GM21619 (cell line): ENCODE measurements around the gene MTREX.
"Not testable (repeated sequence)": the region's sequence is repeated elsewhere in the genome, so short reads cannot be mapped to it uniquely, and the experiment has no call there.

Source experiments
- ATAC-seq: cut with Tn5 transposase; IDR thresholded peaks from one replicate; pipeline ENCODE4 v1.9.1; 2021; ENCODE audit not compliant: unreplicated experiment

The MTREX gene

GRCh38 chr5:55307383-55308253 is at the start of gene MTREX, which contains the start of gene DHX29:
MTREX (plus strand) TSS chr5:55307989; CDS start chr5:55308014, 25 bp downstream.
DHX29 (minus strand) TSS chr5:55307694; CDS start chr5:55307573, 121 bp downstream.
- peak; percentile 94 for ATAC-seq

- ATAC-seq, result no peak
These were observed 49.5 kb upstream of the MTREX start for GRCh38 chr5:55258339-55258738.

GRCh38 chr5:55276771-55277170 is 31.0 kb upstream of the MTREX start:
- no peak for ATAC-seq

- ATAC-seq, result no peak
These were observed 29.0 kb upstream of the MTREX start for GRCh38 chr5:55278778-55279177.

GRCh38 chr5:55286411-55286933 is 21.3 kb upstream of the MTREX start:
- ATAC-seq, result no peak

GRCh38 chr5:55289808-55290207 is 18.0 kb upstream of the MTREX start:
- ATAC-seq, result no peak

GRCh38 chr5:55290991-55291390 is 16.8 kb upstream of the MTREX start:
- no peak for ATAC-seq

- no peak for ATAC-seq
These were observed 12.9 kb upstream of the MTREX start for GRCh38 chr5:55294935-55295334.

GRCh38 chr5:55300890-55301289 is 6.9 kb upstream of the MTREX start:
- no peak for ATAC-seq

- no peak for ATAC-seq
These were observed 4.5 kb upstream of the MTREX start for GRCh38 chr5:55303238-55303690.

GRCh38 chr5:55304584-55304983 is 3.2 kb upstream of the MTREX start:
- no peak for ATAC-seq

GRCh38 chr5:55305345-55305744 is 2.4 kb upstream of the MTREX start:
- no peak for ATAC-seq

GRCh38 chr5:55306641-55307382 is 977 bp upstream of the MTREX start:
- ATAC-seq, result no peak

- ATAC-seq, result no peak
These were observed 556 bp downstream of the MTREX start for GRCh38 chr5:55308254-55308836.

GRCh38 chr5:55313870-55314617 is 6.3 kb downstream of the MTREX start:
- ATAC-seq, result no peak

GRCh38 chr5:55316289-55316688 is 8.5 kb downstream of the MTREX start:
- ATAC-seq, result no peak

GRCh38 chr5:55316837-55317236 is 9.0 kb downstream of the MTREX start:
- no peak for ATAC-seq

- ATAC-seq, result not testable (repeated sequence)
These were observed 10.4 kb downstream of the MTREX start for GRCh38 chr5:55318237-55318636.

- ATAC-seq, result no peak
These were observed 11.7 kb downstream of the MTREX start for GRCh38 chr5:55319491-55319890.

GRCh38 chr5:55320571-55320970 is 12.8 kb downstream of the MTREX start:
- ATAC-seq, result no peak

GRCh38 chr5:55324006-55324405 is 16.2 kb downstream of the MTREX start:
- no peak for ATAC-seq
